GM13976 (cell line): ENCODE data around the gene IFITM1.

ENCODE experiments used
- DNase-seq: peaks from one replicate; pipeline ENCODE4 v3.0.0; 2012; ENCODE audit warnings: low spot score
- CTCF ChIP-seq: IDR thresholded peaks from 2 replicates; pipeline ENCODE4 v1.5.1; 2012; ENCODE audit warnings: borderline replicate concordance, mild to moderate bottlenecking; ENCODE audit not compliant: insufficient read depth; ENCODE audit errors: extremely low read depth, missing control alignments, control extremely low read depth
- in situ Hi-C: fragments of 300-500 bp; cut with MboI; formaldehyde crosslinking; loops from one replicate; pipeline ENCODE4 v1.12.0; 2022; ENCODE audit warnings: low sequenced_read_pairs, mixed read lengths, inconsistent platforms; ENCODE audit not compliant: unreplicated experiment

The IFITM1 gene

DNA sequence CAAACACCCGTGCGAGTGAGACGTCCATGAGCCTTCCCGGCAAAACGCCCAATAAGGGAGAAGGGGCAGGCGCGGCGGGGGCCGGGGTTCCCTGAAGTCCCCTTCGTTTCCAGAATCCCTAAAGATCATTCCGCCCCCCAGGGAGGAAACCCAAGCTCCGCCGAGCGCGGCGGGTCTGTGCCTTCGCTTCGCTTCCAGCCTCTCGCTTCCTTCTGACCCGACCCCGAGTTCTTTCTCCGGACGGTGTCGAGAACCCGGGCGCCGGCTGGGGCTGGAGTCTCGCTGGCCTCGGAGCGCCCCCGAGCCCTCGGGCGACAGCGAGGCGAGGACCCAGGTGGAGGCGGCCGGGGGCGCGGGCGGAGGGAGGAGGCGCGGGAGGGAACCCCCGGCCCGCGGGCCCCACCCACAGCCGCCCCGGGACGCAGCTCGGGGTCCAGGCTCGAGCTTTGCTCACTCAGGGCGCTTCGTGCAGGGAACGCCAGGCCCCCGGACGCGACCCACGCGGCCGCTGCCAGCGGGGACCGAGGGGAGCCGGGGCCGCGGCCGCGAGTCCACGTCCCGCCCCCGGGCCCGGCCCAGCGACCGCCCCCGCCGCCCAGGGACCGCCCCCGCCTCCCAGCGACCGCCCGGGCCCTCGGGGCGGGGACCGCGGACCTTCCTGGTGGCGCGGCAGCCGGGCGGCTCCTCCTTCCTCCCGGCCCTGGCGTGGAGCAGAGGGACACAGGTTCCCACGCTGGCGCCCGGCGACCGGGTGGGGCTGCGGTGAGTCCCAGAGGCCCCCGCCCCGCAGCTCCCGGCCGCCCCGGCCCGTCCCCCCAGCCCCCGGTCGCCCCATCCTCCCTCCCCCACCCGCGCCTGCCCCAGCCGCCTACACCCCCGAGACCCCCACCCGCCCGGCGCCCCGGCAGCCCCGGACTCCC, 25.1 kb upstream of the IFITM1 start, which contains the start of gene PGGHG:
TSS of gene PGGHG (plus strand) at position 649 of the 920 bp plus-strand sequence. CDS start 691 bp downstream, outside the sequence.
- peak; percentile 92 for DNase-seq
- in situ Hi-C loops: no loop called here
- TF ChIP-seq CTCF: no peak

DNA sequence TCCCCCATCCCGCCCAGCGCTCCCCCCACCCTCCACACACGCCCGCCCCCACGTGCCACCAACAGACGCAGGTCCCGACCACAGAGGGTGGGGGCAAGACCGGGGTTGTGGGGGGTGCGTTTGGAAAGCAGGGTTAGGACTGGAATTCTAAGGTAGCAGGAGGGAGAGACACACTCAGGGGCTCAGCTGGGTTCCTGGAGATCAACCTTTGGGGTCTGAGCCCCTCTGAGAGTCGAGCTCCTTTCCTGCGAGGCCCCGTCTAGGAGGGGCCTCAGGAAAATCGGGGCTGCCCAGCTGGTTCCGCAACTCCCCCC, 24.5 kb upstream of the IFITM1 start:
- DNase-seq: no peak
- in situ Hi-C loops: no loop called here
- TF ChIP-seq CTCF: no peak

GRCh38 chr11:289712-290620, 23.9 kb upstream of the IFITM1 start:
- in situ Hi-C loops: no loop called here

DNA sequence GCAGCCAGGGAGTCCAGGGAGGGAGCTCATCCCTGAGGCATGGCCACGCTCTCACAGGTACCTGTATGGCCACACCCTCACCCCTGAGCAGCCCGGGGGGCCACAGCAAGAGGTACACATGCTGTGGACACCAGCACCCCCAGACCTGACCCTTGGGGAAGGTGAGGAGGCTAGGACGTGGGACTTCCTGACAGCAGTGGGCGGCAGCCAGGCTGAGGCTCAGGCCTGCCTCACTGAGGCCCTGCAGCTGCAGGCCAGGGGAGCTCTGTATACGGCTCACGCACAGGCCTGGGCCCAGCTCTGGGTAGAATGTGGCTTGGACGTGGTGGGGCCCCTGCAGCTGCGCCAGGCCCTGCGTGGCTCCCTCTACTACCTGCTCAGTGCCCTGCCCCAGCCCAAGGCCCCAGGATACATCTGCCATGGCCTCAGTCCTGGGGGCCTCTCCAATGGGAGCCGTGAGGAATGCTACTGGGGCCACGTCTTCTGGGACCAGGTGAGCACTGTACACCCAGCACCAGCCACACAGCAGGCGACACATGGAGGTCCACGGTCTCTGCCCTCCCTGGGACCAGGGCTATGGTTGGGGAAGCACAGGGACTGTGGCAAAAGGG, 23.1 kb upstream of the IFITM1 start:
- no peak for TF ChIP-seq CTCF
- in situ Hi-C loops: no loop called here
- DNase-seq: no peak

More at GRCh38 chr11:289712-290620, 23.9 kb upstream of the IFITM1 start:
- no peak for DNase-seq
- TF ChIP-seq CTCF: no peak

GRCh38 chr11:291281-292210, 22.3 kb upstream of the IFITM1 start:
- DNase-seq: no peak
- in situ Hi-C loops: no loop called here

More at GRCh38 chr11:291281-292210, 22.3 kb upstream of the IFITM1 start:
- TF ChIP-seq CTCF: no peak
